Aortic smooth muscle cell (primary cell): ENCODE measurements around the gene ST13. TPM values are rescaled to one million over a fixed set of nuclear protein-coding genes. Genes with fewer than 3 reads are reported as not detected.

Experiments
- total RNA-seq: library from RNA; depleted of rRNA; stranded (reverse); fragments of >200 nt; gene quantifications from 2 replicates; pipeline ENCODE4 v1.2.3, GENCODE V29; 2014

ST13 gene
- total RNA-seq = 272 and 330 TPM in 2 replicates

GRCh38 chr22:40856513-40857308, at the start of gene ST13, which contains the start of gene XPNPEP3:
Gene ST13 (minus strand): TSS chr22:40856639. CDS start chr22:40856540, 99 bp downstream.
Gene XPNPEP3 (plus strand): TSS chr22:40857148. CDS start chr22:40857182, 34 bp downstream.

GRCh38 chr22:40862013-40862412, 5.6 kb upstream of the ST13 start, which contains the start of gene DNAJB7:
Gene DNAJB7 (minus strand): TSS chr22:40862113. CDS start chr22:40861994, 119 bp downstream.

GRCh38 chr22:40818747-40819598, 37.5 kb downstream of the ST13 start, which contains the start of gene SLC25A17:
Gene SLC25A17 (minus strand): TSS chr22:40819346. CDS start chr22:40819248, 98 bp downstream.

Other genes with a start within 250 kb of the ST13 start
- gene MRTFA, start 219.9 kb downstream of the ST13 start, total RNA-seq = 17.4 and 19.5 TPM in 2 replicates
- gene MCHR1, start 177.2 kb downstream of the ST13 start, total RNA-seq = 0.13 and 0.25 TPM in 2 replicates
- gene SLC25A17, start 37.3 kb downstream of the ST13 start, total RNA-seq = 12.3 and 12.4 TPM in 2 replicates
- gene XPNPEP3, start 509 bp upstream of the ST13 start, total RNA-seq = 5.8 and 10.2 TPM in 2 replicates
- gene DNAJB7, start 5.5 kb upstream of the ST13 start, total RNA-seq = not detected in 2 replicates
- gene RBX1, start 94.7 kb upstream of the ST13 start, total RNA-seq = 63.9 and 68.0 TPM in 2 replicates
- 28.3 and 38.4 TPM in 2 replicates for gene EP300, start 236.0 kb upstream of the ST13 start, total RNA-seq